ENCODE results near the gene VOPP1. TPM values are rescaled to one million over a fixed set of nuclear protein-coding genes. Genes with fewer than 3 reads are reported as not detected.

VOPP1 gene
- total and polyA plus RNA-seq, 2 of the 13 experiments (the other 11 are each of a cell fraction or from before 2014, with no cell fraction given), result 21.8 to 55.3 TPM

DNA sequence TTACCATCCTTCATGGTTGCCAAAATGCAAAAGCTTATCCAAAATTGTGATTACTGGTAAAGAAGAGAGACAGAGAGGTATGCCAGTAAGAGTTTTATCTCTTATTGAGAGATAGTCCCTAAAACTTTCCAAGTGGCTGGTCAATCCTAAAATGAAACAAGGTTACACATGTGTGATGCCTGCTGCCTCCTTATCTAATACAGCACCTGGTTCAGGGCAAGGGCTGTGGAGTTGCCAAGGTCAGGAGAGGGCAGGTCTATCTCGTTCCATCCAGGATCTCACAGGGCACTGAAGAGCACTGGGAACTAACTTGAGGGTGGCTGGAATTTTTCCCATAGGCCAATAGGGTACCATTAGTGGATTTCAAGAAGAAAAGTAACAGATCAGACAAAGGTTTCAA lies 18.3 kb downstream of the VOPP1 start:
- Histone ChIP-seq H3K4me3 (replicated peaks in 1 of 3; ENCODE audit: insufficient read depth in 1 of 3, low read depth in 2 of 3, low read length in 3 of 3) (no peak overlapping the region), H3K27ac (ENCODE audit: extremely low read length, insufficient read depth, low read length) (no peak overlapping the region), H3K36me3 (replicated peaks in 1 of 2; ENCODE audit: control insufficient read depth in 1 of 2, insufficient read depth in 2 of 2, low read length in 2 of 2) (no peaks in the 10 kb centered on the region; a peak in 1 of 5 replicates), H3K79me2 (ENCODE audit: insufficient read depth, low read length) (peaks cover 78% of the 10 kb centered on the region), H3K9me3 (ENCODE audit: low read length) (no peaks in the 10 kb centered on the region), H3K9ac (ENCODE audit: insufficient read depth, low read depth, low read length) (no peak overlapping the region), H3K4me2 (ENCODE audit: low read depth, low read length) (no peak overlapping the region), H2AFZ (ENCODE audit: low read length) (no peak overlapping the region), H4K20me1 (ENCODE audit: insufficient read depth, low read length) (peaks cover under 1% of the 10 kb centered on the region; the same call in 1 of the 2 replicates), H3K27me3 (ENCODE audit: control insufficient read depth in 1 of 2, insufficient read depth in 2 of 2, low read length in 2 of 2) (no peaks in the 10 kb centered on the region), H3K4me1 (ENCODE audit: insufficient read depth, low read length) (peaks cover 41% of the 10 kb centered on the region)
- FAIRE-seq (no peak), DNase-seq (ENCODE audit: low spot score) (no peak), ATAC-seq (no peak)
- BruUV-seq (replicated peaks), result no TSS peak
- 92% methylated on average over 1 of the region's 1 CpG for WGBS (ENCODE audit: low lambda C conversion rate)
- ChIA-PET CTCF (ENCODE audit: low intra/inter-chr PET ratio, low total read pairs) (no interaction called here), POLR2A (no interaction called here)
- in situ Hi-C loops (cut with HindIII; ENCODE audit: extremely low pct_ligation_motif_present, low pct_unique_long_range_greater_than_20kb), result no loop called here
- intact Hi-C loops (cut with micrococcal nuclease; ENCODE audit: unreplicated experiment), result no loop called here
- TF ChIP-seq TSC22D2 (CRISPR knock-in tag; IDR thresholded peaks at IDR 0.05; ENCODE audit: borderline replicate concordance), result no peak
- TF ChIP-seq KDM3A (CRISPR knock-in tag; IDR thresholded peaks at IDR 0.05; ENCODE audit: low read depth), result no peak
- TF ChIP-seq, protein P1, sequence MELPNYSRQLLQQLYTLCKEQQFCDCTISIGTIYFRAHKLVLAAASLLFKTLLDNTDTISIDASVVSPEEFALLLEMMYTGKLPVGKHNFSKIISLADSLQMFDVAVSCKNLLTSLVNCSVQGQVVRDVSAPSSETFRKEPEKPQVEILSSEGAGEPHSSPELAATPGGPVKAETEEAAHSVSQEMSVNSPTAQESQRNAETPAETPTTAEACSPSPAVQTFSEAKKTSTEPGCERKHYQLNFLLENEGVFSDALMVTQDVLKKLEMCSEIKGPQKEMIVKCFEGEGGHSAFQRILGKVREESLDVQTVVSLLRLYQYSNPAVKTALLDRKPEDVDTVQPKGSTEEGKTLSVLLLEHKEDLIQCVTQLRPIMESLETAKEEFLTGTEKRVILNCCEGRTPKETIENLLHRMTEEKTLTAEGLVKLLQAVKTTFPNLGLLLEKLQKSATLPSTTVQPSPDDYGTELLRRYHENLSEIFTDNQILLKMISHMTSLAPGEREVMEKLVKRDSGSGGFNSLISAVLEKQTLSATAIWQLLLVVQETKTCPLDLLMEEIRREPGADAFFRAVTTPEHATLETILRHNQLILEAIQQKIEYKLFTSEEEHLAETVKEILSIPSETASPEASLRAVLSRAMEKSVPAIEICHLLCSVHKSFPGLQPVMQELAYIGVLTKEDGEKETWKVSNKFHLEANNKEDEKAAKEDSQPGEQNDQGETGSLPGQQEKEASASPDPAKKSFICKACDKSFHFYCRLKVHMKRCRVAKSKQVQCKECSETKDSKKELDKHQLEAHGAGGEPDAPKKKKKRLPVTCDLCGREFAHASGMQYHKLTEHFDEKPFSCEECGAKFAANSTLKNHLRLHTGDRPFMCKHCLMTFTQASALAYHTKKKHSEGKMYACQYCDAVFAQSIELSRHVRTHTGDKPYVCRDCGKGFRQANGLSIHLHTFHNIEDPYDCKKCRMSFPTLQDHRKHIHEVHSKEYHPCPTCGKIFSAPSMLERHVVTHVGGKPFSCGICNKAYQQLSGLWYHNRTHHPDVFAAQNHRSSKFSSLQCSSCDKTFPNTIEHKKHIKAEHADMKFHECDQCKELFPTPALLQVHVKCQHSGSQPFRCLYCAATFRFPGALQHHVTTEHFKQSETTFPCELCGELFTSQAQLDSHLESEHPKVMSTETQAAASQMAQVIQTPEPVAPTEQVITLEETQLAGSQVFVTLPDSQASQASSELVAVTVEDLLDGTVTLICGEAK (IDR thresholded peaks at IDR 0.05), result no peak
- TF ChIP-seq, protein P1 (CRISPR knock-in tag; IDR thresholded peaks at IDR 0.05), result no peak
- TF ChIP-seq, protein P2, sequence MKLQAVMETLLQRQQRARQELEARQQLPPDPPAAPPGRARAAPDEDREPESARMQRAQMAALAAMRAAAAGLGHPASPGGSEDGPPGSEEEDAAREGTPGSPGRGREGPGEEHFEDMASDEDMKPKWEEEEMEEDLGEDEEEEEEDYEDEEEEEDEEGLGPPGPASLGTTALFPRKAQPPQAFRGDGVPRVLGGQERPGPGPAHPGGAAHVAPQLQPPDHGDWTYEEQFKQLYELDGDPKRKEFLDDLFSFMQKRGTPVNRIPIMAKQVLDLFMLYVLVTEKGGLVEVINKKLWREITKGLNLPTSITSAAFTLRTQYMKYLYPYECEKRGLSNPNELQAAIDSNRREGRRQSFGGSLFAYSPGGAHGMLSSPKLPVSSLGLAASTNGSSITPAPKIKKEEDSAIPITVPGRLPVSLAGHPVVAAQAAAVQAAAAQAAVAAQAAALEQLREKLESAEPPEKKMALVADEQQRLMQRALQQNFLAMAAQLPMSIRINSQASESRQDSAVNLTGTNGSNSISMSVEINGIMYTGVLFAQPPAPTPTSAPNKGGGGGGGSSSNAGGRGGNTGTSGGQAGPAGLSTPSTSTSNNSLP (IDR thresholded peaks at IDR 0.05; ENCODE audit: low read depth, low read length), result no peak
- no peak for TF ChIP-seq NBN (conservative IDR thresholded peaks at IDR 0.05)
- TF ChIP-seq, protein P3, sequence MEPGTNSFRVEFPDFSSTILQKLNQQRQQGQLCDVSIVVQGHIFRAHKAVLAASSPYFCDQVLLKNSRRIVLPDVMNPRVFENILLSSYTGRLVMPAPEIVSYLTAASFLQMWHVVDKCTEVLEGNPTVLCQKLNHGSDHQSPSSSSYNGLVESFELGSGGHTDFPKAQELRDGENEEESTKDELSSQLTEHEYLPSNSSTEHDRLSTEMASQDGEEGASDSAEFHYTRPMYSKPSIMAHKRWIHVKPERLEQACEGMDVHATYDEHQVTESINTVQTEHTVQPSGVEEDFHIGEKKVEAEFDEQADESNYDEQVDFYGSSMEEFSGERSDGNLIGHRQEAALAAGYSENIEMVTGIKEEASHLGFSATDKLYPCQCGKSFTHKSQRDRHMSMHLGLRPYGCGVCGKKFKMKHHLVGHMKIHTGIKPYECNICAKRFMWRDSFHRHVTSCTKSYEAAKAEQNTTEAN (CRISPR knock-in tag; conservative IDR thresholded peaks at IDR 0.05), result no peak
- TF ChIP-seq GATAD1 (CRISPR knock-in tag; IDR thresholded peaks at IDR 0.05), result no peak
- TF ChIP-seq ZBTB7B (CRISPR knock-in tag; IDR thresholded peaks at IDR 0.05), result no peak
- TF ChIP-seq MXD4 (CRISPR knock-in tag; IDR thresholded peaks at IDR 0.05), result no peak

Measured in HepG2 (cell line).